ENCODE results near the gene FOXO3. TPM values are rescaled to one million over a fixed set of nuclear protein-coding genes. Genes with fewer than 3 reads are reported as not detected.

The FOXO3 gene
- total RNA-seq, 2 experiments from 2014 or later, result 5.4 to 6.5 TPM

DNA sequence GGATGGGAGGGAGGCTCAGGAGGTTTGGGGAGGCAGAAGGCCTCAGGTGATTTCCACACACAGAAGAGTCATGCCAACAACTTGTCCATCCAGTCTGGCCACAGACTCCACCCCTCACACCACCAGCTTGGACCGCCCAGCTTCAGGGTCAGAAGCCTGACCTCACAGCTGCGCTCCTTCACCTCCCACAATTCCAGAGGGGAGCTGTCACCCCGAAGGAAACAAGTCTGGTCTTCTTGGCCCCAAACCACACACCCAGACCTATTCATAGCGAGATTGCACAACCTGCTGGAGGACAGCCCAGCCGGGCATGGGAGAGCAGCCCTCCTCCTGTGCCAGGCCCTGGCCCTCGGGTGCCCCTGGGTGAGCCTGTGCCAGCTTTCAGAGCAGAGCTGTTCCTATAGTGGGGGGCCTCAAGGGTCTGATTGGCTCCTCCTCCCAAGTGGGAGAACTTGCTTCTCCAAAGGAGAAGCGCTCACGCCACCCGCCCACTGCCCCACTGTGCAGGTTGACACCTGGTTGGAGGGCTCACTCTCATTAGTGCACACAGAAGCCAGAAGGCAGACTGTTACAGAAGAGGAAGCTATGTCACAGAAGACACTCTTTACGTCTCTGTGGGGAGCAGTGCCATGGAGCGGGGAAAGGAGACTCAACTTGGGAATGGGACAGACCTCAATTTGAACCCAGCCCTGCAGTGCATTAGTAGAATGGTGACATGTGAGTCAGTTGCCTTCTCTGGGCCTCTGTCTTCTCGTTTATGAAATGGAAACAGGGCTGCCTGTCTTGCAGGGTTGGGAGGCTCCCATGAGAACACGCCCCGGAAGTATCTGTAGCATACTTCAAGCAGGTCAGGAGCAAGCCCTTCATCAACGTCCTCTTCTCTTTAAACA lies 128.8 kb downstream of the FOXO3 start:
- Mint-ChIP-seq H3K4me3 (no peak overlapping the region), H3K27me3 (no peaks in the 10 kb centered on the region), H3K4me1 (ENCODE audit: low read depth) (peaks cover 5% of the 10 kb centered on the region), H3K36me3 (peaks cover 7% of the 10 kb centered on the region), H3K27ac (no peak overlapping the region), H3K9me3 (no peaks in the 10 kb centered on the region)
- DNase-seq, result no peak
- CTCF ChIA-PET, result no interaction called here
- intact Hi-C loops (cut with micrococcal nuclease), result no loop called here
- POLR2A ChIA-PET, result no interaction called here

DNA sequence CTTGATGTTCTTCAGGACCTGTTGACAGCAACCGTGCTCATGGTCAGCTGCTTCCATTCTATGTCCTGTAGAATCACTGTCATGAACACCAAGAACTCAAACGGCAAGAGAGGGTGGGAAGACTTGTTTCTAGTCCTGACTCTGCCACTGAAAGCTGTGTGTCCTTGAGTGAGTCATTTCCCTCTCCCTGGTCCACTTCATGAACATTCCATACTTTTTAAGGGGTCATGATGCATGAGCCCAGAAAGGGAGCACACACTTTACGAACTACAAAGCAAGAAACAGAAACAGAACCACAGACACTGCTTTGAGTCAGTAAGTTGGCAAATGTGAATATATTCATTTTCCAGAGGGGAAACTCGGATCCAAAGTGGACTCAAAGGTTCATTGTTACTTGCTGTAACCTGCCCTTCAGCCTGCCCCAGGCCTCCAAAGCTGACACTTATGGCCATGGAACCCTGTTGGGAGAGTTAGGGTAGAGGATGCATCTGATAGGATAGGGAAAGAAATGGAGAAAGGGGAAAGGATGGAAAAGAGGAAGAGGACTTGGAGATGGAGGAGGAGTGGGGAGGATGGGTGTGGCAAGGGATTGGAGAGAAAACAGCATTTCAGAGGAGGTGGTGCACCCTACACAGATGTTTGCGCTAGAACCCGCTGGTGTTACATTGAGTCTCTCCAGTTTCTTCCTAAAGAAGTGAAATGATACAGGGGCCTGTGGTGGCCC lies 129.8 kb downstream of the FOXO3 start:
- Mint-ChIP-seq H3K4me1 (ENCODE audit: low read depth) (no peaks in the 10 kb centered on the region), H3K9me3 (no peaks in the 10 kb centered on the region), H3K36me3 (peaks cover 5% of the 10 kb centered on the region), H3K27ac (no peak overlapping the region), H3K27me3 (no peaks in the 10 kb centered on the region), H3K4me3 (no peak overlapping the region)
- POLR2A ChIA-PET, result no interaction called here
- intact Hi-C loops (cut with micrococcal nuclease), result no loop called here
- DNase-seq, result no peak
- CTCF ChIA-PET, result no interaction called here

DNA sequence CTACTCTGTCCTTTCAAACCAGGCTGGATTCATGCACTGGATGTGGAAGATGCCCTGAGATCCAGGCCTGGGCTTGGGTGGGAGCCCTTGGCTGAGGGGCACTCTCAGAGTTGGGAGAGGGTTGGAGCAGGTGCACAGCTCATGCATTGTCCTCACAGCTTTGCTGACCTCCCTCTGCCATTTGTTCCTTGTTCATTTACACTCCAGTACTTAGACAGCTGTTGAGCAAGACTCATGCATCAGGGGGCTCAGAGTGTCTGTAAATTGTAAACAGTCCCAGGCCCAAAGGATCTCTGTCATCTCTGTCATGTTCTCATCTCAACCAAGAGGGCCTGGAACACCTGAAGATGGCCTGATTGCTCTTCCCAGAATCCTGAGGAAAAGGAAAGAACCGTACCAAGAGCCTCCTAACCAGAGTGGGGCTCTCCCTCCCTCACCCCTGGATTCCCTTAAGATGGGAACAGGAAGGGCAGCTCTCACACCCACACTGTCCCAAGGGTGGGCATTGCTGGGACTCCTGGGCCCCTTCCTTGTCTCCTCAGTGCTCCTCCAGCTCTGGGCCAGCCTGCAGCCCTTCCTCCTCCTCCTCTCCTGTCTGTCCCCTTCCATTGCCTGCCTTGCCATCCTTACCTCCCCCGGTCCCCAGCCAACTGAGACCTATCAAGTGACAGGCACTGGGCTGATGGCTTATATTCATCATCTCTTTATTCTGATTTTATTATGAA lies 132.9 kb downstream of the FOXO3 start:
- CTCF ChIA-PET, result no interaction called here
- no peak overlapping the region for H3K4me3 Mint-ChIP-seq
- H3K4me1 Mint-ChIP-seq (ENCODE audit: low read depth), result no peaks in the 10 kb centered on the region
- H3K9me3 Mint-ChIP-seq, result no peaks in the 10 kb centered on the region
- H3K27me3 Mint-ChIP-seq, result no peaks in the 10 kb centered on the region
- POLR2A ChIA-PET, result no interaction called here
- H3K36me3 Mint-ChIP-seq, result no peaks in the 10 kb centered on the region
- DNase-seq, result no peak
- intact Hi-C loops (cut with micrococcal nuclease), result no loop called here
- no peak overlapping the region for H3K27ac Mint-ChIP-seq

DNA sequence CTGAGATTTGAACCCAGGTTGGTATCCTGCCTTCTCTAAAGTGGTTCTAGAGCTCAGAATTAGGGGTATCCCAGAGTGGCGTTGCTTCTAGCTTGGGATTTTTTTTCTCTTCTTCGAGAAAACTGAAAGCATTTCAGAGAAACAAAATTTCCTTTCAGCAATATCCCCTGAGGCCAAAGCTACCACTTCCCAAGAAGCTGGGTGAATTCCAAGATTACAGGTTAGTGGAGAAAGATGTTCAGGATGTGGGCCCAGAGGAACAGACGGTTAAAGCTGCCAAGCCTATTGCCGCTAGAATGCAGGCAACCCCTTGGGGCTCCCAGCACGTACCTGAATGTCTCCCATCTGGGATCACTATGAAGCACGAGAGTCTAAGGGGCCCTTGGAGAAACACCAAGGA lies 134.1 kb downstream of the FOXO3 start:
- intact Hi-C loops (cut with micrococcal nuclease), result no loop called here
- Mint-ChIP-seq H3K27ac (no peak overlapping the region), H3K36me3 (no peaks in the 10 kb centered on the region), H3K9me3 (no peaks in the 10 kb centered on the region), H3K4me3 (no peak overlapping the region), H3K27me3 (no peaks in the 10 kb centered on the region), H3K4me1 (ENCODE audit: low read depth) (no peaks in the 10 kb centered on the region)
- DNase-seq, result no peak
- POLR2A ChIA-PET, result interaction anchor here (0.7 kb wide), 1 partner anchor 20 kb away, joined by 3 read pairs; no protein-coding TSS in a partner anchor
- CTCF ChIA-PET, result no interaction called here

DNA sequence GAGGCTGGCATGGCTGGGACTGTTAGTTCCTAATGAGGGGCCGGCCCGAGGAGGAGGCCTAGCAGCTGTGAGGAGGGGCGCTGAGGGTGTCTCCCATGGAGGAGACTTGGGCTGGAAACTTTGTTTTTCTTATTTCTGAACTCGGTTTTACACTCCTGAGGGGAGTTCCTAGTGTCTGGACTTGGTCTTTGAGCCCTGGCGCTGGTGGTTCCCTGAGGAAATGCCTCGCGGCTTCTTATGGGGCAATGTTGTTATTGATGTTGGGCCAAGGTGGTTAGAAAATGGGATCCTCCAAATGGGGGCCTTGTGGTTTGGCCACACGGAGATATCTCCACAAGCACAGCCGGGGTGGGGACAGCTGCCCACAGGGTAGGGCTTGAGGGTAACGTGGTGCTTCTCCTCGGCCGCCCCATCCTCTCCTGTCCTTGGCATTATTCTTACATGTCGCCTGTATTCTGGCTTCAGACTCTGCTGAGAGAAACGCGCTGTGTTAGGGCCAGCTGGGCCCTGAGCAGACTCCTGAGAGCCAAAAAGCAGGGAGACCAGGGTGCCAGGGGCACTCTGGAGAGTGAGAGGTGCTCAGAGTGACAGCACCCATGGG lies 136.9 kb downstream of the FOXO3 start:
- Mint-ChIP-seq H3K4me3 (no peak overlapping the region), H3K27me3 (no peaks in the 10 kb centered on the region), H3K4me1 (ENCODE audit: low read depth) (no peaks in the 10 kb centered on the region), H3K27ac (no peak overlapping the region), H3K36me3 (no peaks in the 10 kb centered on the region), H3K9me3 (peaks cover 19% of the 10 kb centered on the region)
- CTCF ChIA-PET, result no interaction called here
- POLR2A ChIA-PET, result no interaction called here
- intact Hi-C loops (cut with micrococcal nuclease), result no loop called here
- no peak for DNase-seq

DNA sequence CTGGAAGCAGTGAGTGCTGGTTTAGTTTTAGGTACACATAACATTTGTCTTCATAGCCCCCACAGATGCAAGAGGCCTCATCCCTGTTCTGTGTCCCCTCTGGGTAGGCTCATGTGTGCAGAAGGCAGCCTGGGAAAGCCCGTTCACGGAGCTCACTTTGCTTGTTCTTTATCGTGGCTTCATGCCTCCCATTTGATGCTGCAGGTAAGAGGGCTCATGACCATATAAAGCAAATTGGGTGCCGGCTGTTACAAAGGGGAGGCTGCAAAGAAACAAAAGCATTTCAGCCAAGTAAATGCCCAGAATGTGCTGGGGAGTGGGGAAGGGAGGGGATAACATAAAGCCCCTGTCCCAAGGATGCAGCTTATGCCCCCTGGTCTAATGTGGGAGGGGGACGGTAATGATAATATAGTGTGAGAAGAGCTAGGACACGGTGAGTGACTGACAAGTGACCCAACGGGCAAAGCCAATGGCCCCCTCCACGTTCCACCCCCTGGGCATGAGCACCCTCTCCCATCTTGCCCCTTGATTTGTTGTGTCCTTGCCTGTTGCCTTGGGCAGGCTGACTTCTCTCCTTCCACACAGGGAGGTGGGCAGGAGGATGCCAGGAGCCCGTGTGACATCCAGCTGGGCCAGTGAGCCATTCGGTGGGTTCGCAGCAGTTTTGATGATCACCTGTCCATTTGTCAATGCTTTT lies 138.0 kb downstream of the FOXO3 start:
- Mint-ChIP-seq H3K9me3 (peaks cover 25% of the 10 kb centered on the region), H3K4me1 (ENCODE audit: low read depth) (no peaks in the 10 kb centered on the region), H3K36me3 (no peaks in the 10 kb centered on the region), H3K27ac (no peak overlapping the region), H3K4me3 (no peak overlapping the region), H3K27me3 (no peaks in the 10 kb centered on the region)
- POLR2A ChIA-PET, result no interaction called here
- DNase-seq, result no peak
- CTCF ChIA-PET, result no interaction called here
- intact Hi-C loops (cut with micrococcal nuclease), result no loop called here

DNA sequence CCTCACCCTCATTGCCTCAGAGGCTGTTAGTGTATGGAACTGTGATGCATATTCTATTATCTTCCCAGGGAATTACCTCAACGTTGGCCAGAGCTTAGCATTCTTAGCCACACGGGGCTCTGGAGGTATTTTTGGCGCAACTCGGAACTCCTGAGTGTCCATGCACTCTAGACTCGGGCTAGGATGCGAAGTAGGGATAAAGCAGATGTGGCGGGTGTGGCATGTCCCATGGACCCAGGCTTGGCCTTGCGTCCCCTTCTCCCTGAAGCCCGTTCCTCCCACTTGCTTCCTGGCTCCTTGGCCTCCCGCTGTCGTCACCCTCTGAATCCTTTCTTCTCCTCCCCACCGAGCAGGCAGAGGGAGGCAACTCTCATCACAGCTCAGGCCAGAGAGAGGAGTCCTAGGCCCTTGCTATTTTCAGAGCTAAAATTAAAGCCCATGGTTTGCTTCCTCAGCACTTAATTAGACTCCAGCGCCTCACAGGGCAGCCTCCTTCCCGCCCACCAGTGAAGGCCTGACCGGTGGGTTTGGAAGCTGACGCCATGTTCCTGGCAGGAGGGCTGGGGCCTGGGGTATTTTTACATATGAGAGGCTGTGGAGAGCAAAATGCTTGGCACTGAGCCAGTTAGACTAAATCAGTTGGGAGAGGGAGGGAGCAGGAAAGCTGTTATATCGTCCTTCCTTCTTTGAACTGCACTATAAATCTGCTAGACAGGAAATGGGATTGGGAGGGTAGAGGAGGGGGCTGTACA lies 138.7 kb downstream of the FOXO3 start:
- ChIA-PET POLR2A (no interaction called here), CTCF (no interaction called here)
- Mint-ChIP-seq H3K36me3 (no peaks in the 10 kb centered on the region), H3K4me1 (ENCODE audit: low read depth) (no peaks in the 10 kb centered on the region), H3K27ac (no peak overlapping the region), H3K27me3 (no peaks in the 10 kb centered on the region), H3K4me3 (no peak overlapping the region), H3K9me3 (peaks cover 25% of the 10 kb centered on the region)
- DNase-seq, result no peak
- intact Hi-C loops (cut with micrococcal nuclease), result no loop called here

GRCh38 chr6:108702106-108702851 lies 141.6 kb downstream of the FOXO3 start:
- H3K9me3 Mint-ChIP-seq, result peaks cover 25% of the 10 kb centered on the region
- POLR2A ChIA-PET, result no interaction called here
- H3K4me3 Mint-ChIP-seq, result no peak overlapping the region
- CTCF ChIA-PET, result interaction anchor here (0.6 kb wide), 1 partner anchor 58 kb away, joined by 4 read pairs; no protein-coding TSS in a partner anchor
- no peak for DNase-seq
- no peaks in the 10 kb centered on the region for H3K4me1 Mint-ChIP-seq (ENCODE audit: low read depth)
- H3K27me3 Mint-ChIP-seq, result no peaks in the 10 kb centered on the region
- no peaks in the 10 kb centered on the region for H3K36me3 Mint-ChIP-seq
- H3K27ac Mint-ChIP-seq, result no peak overlapping the region
- intact Hi-C loops (cut with micrococcal nuclease), result no loop called here

DNA sequence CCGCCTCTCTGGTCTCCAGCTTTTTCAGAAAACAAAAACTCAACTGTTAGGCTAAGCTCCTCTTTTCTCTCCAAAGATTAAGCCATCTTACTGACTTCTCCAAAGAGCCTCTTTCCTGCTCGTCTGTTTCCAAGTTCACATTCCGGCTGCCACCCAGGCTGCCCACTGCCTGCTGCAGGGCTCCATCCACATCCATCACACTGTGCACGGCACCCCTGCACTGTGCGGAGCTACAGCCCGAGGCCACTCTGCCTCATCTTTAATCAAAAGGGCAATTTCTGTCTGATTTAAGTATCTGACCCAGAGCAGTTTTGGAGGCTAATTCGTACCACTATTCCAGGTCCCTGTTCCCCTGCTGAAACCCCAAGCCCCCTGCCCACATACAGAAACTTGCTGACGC lies 145.9 kb downstream of the FOXO3 start:
- intact Hi-C loops (cut with micrococcal nuclease), result no loop called here
- CTCF ChIA-PET, result no interaction called here

GRCh38 chr6:108707328-108707976 lies 146.7 kb downstream of the FOXO3 start:
- ChIA-PET CTCF (no interaction called here), POLR2A (no interaction called here)
- Mint-ChIP-seq H3K4me1 (ENCODE audit: low read depth) (no peaks in the 10 kb centered on the region), H3K27me3 (no peaks in the 10 kb centered on the region), H3K9me3 (peaks cover 8% of the 10 kb centered on the region), H3K36me3 (no peaks in the 10 kb centered on the region), H3K27ac (no peak overlapping the region), H3K4me3 (no peak overlapping the region)
- no peak for DNase-seq
- intact Hi-C loops (cut with micrococcal nuclease), result no loop called here

More for the DNA sequence above, 145.9 kb downstream of the FOXO3 start:
- POLR2A ChIA-PET, result no interaction called here
- Mint-ChIP-seq H3K4me3 (no peak overlapping the region), H3K9me3 (peaks cover 14% of the 10 kb centered on the region), H3K27ac (no peak overlapping the region), H3K36me3 (no peaks in the 10 kb centered on the region), H3K4me1 (ENCODE audit: low read depth) (no peaks in the 10 kb centered on the region), H3K27me3 (no peaks in the 10 kb centered on the region)
- no peak for DNase-seq

All from activated CD4-positive, alpha-beta memory T cell treated with anti-CD3 and anti-CD28 coated beads for 36 hours (primary cell).